Left lung (tissue), 10 donors: ENCODE measurements around the gene NUAK1. TPM values are rescaled to one million over a fixed set of nuclear protein-coding genes. Genes with fewer than 3 reads are reported as not detected.

ENCODE experiments used
- ATAC-seq: fragments of 200-7000 bp; cut with Tn5 transposase; one replicate; pipeline ENCODE4 v1.9.1; 2020; ENCODE audit warnings: moderate library complexity
- DNase-seq, 4 donors: peaks; one replicate each; pipeline ENCODE4 v3.0.0-alpha.2; 2013 to 2020
- H3K27ac ChIP-seq, 2 donors: fragments of 200-600 bp; sonication (generic) in 1 of 2; one replicate each; pipeline versions ENCODE4 v1.5.0 to v1.8.0; 2020 to 2021
- H3K27me3 ChIP-seq, 2 donors: fragments of 200-600 bp; sonication (generic) in 1 of 2; one replicate each; pipeline versions ENCODE4 v1.5.0 to v1.8.0; 2020 to 2021
- H3K36me3 ChIP-seq, 2 donors: fragments of 200-600 bp; sonication (generic) in 1 of 2; one replicate each; pipeline versions ENCODE4 v1.5.0 to v1.8.0; 2020 to 2021
- H3K4me1 ChIP-seq, 2 donors: fragments of 200-600 bp; one replicate each; pipeline ENCODE4 v1.8.0; 2021
- H3K4me3 ChIP-seq, 2 donors: fragments of 200-600 bp; sonication (generic) in 1 of 2; one replicate each; pipeline versions ENCODE4 v1.5.0 to v1.8.0; 2020 to 2021; ENCODE audit warnings: mild to moderate bottlenecking in 1 of 2
- H3K9me3 ChIP-seq, 2 donors: fragments of 200-600 bp; sonication (generic) in 1 of 2; one replicate each; pipeline versions ENCODE4 v1.5.0 to v1.8.0; 2020 to 2021
- CTCF ChIP-seq, 2 donors: fragments of 200-600 bp; sonication (generic) in 1 of 2; IDR thresholded peaks; one replicate each; pipeline versions ENCODE4 v1.5.0 to v1.8.0; 2021; ENCODE audit warnings: antibody characterized with exemption in 2 of 2
- intact Hi-C, 2 donors: fragments of 100-400 bp; cut with DNase I; formaldehyde crosslinking; loops; one replicate each; pipeline versions ENCODE4 v1.11.2 to v1.14.2; 2022
- polyA plus RNA-seq, 6 donors: library from polyadenylated mRNA; unstranded; fragments of 120-200 nt; gene quantifications; one replicate each; pipeline ENCODE4 v1.2.1, GENCODE V29; 2013; ENCODE audit not compliant: insufficient read length in 6 of 6
- total RNA-seq, 2 donors: library from RNA; stranded (reverse); fragmentation: NEBNext Ultra II Directional; extraction: Animal tissue kit (Norgen Biotek cat#: 25700); gene quantifications; one replicate each; pipeline ENCODE4 v1.2.1, GENCODE V29; 2021
- donor health status: DM: no; HTN: yes; CAD: no.
- donor health status: DM: no; HTN: no; CAD: no.

The NUAK1 gene
- total and polyA plus RNA-seq, 8 donors, result 6.5 to 11.7 (median 8.1) TPM

DNA sequence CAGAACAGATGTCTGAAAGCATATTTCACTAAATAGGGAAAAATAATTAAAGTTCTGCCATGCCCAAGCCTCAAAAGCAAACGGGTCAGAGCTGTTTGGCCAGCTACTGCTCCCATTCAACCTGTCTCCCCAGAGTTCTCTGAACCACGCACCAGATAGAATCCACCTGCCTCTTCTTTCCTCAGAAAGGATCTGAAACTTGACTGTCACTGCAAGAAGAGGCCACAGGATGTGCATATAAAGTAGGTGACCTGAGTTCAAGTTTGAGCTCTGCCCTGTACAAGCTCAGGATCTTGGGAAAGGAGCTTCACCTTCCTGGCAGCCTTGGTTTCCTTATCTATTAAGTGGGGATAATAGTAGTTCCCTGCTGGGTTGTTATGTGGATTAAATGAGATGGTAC, 91.8 kb downstream of the NUAK1 start:
- Histone ChIP-seq H3K27me3 (no peaks in the 10 kb centered on the region), H3K9me3 (no peaks in the 10 kb centered on the region), H3K27ac (no peak overlapping the region), H3K4me3 (no peak overlapping the region), H3K4me1 (no peaks in the 10 kb centered on the region), H3K36me3 (no peaks in the 10 kb centered on the region)
- DNase-seq (no peak), ATAC-seq (no peak)
- TF ChIP-seq CTCF (IDR thresholded peaks at IDR 0.05), result no peak
- intact Hi-C loops, result no loop called here

- no peak for TF ChIP-seq CTCF (IDR thresholded peaks at IDR 0.05)
- DNase-seq, result no peak
Observed at GRCh38 chr12:106046301-106046846, 92.4 kb downstream of the NUAK1 start.

DNA sequence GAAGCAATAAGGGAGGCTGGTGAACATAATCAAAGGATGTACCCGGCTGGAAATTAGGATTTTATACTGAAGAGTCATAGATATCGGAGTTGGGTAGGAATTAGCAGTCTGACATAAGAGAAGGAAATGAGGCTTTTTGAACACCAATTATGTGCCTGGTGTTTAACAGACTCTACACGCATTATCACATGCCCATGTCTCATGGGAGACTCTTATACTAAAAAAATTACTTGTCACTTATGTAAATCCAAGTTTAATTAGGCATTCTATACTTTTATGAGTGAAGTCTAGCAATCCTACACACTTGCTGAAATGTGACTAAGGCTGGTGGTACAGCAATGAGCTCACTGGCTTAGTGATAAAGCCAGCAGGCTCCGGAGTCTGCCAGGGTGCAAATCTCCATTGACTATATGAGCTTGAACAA, 93.5 kb downstream of the NUAK1 start:
- H3K36me3 ChIP-seq, result no peaks in the 10 kb centered on the region
- DNase-seq, result no peak
- no peaks in the 10 kb centered on the region for H3K4me1 ChIP-seq
- no peak for TF ChIP-seq CTCF (IDR thresholded peaks at IDR 0.05)
- H3K9me3 ChIP-seq, result no peaks in the 10 kb centered on the region
- H3K27me3 ChIP-seq, result no peaks in the 10 kb centered on the region
- intact Hi-C loops, result no loop called here
- H3K27ac ChIP-seq, result no peak overlapping the region
- H3K4me3 ChIP-seq, result no peak overlapping the region
- no peak for ATAC-seq

More at GRCh38 chr12:106046301-106046846, 92.4 kb downstream of the NUAK1 start:
- intact Hi-C loops, result no loop called here
- Histone ChIP-seq H3K27ac (no peak overlapping the region), H3K27me3 (no peaks in the 10 kb centered on the region), H3K36me3 (no peaks in the 10 kb centered on the region), H3K9me3 (no peaks in the 10 kb centered on the region), H3K4me1 (no peaks in the 10 kb centered on the region), H3K4me3 (no peak overlapping the region)
- ATAC-seq, result no peak

- no peak for ATAC-seq
- no peaks in the 10 kb centered on the region for H3K27me3 ChIP-seq
- TF ChIP-seq CTCF (IDR thresholded peaks at IDR 0.05), result no peak
- H3K27ac ChIP-seq, result no peak overlapping the region
- H3K9me3 ChIP-seq, result no peaks in the 10 kb centered on the region
- H3K36me3 ChIP-seq, result no peaks in the 10 kb centered on the region
- no peak for DNase-seq
- H3K4me1 ChIP-seq, result no peaks in the 10 kb centered on the region
- no peak overlapping the region for H3K4me3 ChIP-seq
- intact Hi-C loops, result no loop called here
Observed at GRCh38 chr12:106044773-106045172, 94.0 kb downstream of the NUAK1 start.

DNA sequence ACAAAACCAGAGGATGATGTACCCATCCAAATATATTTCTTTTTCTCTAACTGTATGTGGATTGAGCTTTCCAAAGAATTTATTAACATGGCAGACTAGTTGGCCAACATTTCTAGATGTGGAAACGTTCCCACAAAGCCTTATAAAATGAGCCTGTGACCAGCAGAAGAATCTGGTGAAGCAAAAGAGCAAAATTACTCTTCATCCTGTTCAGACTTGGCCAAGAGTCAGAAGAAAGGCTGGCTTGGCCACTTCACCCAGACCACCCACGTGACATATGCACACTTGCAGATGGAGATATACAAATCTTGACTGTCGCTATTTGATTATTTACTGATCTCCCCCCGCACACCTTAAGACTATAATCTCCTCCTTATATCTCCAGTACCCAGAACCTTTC, 96.7 kb downstream of the NUAK1 start:
- Histone ChIP-seq H3K27ac (no peak overlapping the region), H3K27me3 (no peaks in the 10 kb centered on the region), H3K36me3 (no peaks in the 10 kb centered on the region), H3K4me1 (no peaks in the 10 kb centered on the region), H3K9me3 (no peaks in the 10 kb centered on the region), H3K4me3 (no peak overlapping the region)
- intact Hi-C loops, result no loop called here
- no peak for TF ChIP-seq CTCF (IDR thresholded peaks at IDR 0.05)
- ATAC-seq (no peak), DNase-seq (no peak)
